Ureter (tissue), 1 donor: Measurements from ENCODE around the gene PIP5KL1. TPM values are rescaled to one million over a fixed set of nuclear protein-coding genes. Genes with fewer than 3 reads are reported as not detected.

Source experiments
- DNase-seq: peaks from one replicate; pipeline ENCODE4 v3.0.0-alpha.2; 2020; ENCODE audit warnings: low spot score
- total RNA-seq: library from RNA; stranded (reverse); gene quantifications from one replicate; pipeline ENCODE4 v1.2.4, GENCODE V29; 2023
- donor health status: DM: yes; HTN: yes; CAD: no.

Gene PIP5KL1
- total RNA-seq, 1 donor from 2014 or later, result 3.3 TPM

DNA sequence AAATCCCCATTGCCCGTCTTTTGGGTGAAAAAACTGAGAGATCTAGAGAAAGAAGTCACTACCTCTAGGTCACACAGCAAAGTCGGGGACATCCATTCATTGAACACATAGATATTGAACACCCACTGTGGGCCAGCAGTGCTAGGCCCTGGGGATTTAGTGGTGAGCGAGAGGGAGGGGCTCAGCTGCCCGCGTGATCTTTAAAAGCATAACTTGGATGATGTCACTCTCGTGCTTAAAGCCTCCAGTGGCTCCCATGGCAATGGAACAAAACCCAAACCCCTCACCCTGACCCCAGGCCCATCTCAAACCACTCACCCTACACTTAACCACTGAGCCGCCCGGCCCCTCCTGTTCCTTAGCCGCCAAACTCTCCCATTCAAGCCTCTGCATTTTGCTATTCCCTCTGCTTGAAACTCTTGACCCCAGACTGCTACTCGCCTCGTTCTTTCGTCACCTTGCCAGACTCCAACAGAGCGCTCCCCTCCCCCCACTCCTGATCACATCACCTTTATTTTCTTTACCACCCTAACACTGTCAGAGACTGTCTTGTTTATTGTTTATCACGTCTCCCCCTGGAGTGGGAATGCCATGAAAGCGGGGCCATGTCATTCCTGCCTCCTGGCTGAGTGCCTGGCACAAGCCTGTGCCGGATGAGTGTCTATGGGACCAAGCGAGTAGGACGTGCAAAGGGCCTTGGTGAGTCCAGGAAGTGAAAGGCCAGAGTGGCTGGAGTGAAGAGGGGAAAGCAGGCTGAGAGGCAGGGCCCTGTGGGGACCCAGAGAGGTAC lies 710 bp upstream of the PIP5KL1 start:
- no peak for DNase-seq

DNA sequence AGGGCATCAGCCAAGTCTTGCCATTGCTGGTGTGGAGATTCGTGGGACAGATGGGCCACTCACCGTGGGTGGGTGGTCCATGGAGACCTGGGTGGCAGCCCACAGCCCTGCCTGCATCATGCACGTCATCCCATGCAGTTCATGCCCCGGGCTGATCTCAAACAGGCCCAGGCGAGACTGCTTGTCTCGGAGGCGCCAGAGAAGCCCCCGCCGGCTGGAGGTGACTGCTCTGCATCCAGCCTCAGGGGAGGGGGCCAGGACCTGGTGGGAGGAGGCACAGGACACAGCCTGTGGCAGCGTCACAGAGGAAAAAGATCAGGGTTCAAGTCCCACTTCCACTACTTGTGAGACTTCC lies 975 bp downstream of the PIP5KL1 start:
- no peak for DNase-seq

DNA sequence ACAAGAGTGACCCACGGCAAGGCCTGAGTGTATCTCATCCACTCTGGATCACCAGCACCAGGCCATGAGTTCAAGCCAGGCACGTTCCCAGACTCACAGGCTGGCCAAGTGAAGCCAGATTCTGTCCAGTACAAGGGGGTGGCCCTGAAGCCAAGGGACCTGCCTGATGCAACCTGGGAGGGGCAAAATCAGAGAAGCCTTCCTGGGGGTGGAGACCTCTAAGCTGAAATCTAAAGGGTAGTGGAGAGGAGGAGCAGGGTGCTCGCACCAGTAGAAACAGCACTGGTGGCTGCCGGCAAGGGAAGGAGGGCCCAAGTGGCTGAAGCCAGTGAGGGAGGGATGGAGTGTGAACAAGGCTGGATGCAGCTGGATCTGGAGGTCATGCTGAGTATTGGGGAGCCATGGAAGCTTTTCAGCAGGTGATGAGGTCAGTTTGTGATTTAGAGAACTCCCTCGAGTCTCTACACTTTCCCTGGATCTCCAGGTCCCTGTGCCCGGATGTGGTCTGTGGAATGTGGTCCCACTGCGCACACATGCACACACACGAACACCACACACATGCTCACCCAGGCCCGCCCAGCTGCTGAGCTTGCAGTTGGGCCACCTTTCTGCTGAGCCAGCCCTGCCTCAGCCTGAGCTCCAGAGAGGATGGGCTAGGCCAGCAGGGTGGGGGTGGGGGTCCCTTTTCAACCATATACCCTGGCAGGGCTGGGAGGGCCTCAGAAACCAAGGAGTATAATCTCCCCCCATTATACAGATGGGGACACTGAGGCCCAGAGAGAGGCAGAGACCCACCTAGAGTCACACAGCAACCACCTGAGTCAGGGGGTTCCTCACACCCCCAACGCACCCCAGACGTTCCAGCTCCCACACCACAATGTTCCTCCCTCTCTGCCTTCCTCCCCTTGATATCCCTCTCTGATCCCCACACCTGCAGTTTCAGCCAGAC lies 1.6 kb downstream of the PIP5KL1 start:
- DNase-seq, result no peak

DNA sequence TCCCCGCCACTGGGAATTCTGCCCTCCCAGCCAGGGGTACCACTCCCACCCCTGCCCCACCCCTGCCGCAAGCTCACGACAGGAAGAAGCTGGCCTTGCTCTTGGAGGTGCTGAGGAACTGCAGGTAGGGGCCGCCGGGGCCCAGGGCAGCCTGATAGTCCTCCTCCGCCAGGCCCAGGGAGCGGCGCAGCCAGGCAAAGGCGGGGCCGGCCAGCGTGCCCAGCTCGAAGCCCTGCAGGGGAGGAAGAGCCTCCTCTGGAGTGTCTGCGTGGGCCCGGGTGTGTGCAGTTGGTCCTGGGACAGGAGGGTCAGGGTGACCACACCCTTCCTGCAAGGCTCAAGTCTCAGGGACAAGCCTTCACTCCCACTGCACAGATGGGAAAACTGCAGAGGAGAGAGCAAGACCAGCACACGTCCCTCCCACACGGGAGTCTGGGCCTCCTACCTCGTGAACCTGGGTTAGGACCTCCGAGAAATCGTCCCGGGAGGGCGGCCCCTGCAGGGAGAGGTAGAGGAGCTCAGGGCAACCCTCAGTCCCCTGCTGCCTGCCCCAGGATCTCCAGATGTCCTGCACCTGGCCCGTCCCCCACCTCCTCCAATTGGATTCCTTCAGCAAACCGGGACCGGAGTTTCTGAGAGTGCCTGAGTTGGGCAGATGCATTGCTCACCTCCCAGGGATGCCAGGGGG lies 2.4 kb downstream of the PIP5KL1 start:
- no peak for DNase-seq

DNA sequence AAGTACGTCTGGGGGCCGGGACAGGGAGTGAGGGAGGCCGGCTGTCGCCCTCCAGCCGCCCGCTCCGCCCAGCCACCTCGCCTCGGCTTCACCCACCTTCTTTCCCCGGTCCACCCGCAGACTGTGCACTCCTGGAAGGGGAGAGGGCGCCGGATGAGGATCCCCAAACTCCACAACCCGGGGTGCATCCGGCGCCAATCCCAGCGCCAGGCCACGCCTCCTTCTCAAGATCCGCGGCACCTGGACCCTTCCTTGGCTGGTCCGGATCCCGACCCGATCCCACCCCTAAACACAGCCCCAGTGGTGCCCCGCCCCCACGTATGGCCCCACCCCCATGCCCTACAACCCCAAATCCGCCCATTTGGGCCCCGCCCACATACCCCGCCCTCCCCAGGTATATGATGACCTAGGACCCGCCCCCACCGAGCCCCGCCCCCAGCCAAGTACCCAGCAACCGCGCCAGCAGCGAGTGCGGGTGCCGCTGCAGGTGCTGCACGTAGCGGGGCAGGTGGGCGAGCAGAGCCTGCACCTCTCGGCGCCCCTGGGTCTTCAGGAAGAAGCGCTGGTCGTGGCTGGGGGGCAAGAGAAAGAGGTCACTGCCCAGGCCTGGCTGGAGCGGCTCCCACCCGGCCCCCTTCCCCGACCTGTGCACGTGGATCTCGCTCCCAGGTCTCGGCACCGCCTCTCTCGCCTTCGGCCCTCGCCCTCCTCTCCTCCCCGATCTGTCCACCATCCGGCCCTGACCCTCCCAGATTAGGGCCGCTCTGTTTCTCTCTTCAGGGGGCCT lies 3.2 kb downstream of the PIP5KL1 start:
- no peak for DNase-seq

DNA sequence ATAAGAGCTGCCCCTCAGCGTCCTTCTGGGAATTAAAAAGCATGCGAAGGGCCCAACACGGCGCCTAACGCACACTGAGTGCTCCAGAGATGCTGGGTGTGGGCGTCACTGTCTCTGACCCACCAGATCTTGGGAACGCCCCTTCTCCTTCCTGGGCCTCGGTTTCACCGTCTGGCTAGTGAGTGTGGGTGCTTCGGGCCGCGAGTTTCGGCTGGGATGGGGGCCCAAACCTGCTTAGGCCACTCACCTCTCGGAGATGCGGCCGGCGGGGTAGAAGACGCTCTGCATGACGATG lies 3.7 kb downstream of the PIP5KL1 start:
- no peak for DNase-seq

DNA sequence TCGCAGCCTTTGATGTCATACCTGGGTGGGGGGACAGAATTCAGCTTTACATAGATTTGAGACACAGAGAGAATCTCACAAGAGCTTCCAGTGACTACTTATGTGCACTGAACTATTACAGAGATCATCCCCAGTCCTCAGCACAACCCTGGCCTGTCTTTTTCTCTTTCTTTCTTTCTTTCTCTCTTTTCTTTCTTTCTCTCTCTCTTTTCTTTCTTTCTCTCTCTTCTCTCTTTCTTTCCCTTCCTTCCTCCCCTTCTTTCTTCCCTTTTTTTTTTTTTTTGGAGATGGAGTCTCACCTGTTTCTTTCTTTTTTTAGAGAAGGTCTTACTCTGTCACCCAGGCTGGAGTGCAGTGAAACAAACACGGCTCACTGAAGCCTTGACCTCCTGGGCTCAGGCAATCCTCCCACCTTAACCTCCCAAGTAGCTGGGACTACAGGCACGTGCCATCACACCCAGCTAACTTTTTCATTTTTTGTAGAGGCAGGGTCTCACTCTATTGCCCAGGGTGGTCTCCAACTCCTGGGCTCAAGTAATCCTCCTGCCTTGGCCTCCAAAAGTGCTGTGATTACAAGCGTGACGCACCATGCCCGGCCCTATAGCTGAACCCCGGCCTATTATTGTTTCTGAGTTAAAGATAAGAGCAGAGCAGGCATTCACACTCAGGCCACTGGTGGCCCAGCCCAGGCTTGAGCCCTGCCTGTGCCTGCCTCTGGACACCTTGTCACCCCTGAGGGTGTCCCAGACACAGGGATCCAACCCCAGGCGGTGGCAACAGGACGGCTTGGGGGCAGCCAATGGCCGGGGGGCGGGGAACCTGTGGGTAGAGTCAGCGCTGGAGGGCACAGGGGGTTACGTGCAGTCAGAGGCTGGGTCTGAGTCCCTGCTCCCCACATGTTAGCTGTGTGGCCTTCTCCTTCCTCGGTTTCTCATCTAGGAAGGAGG lies 4.3 kb downstream of the PIP5KL1 start:
- no peak for DNase-seq

DNA sequence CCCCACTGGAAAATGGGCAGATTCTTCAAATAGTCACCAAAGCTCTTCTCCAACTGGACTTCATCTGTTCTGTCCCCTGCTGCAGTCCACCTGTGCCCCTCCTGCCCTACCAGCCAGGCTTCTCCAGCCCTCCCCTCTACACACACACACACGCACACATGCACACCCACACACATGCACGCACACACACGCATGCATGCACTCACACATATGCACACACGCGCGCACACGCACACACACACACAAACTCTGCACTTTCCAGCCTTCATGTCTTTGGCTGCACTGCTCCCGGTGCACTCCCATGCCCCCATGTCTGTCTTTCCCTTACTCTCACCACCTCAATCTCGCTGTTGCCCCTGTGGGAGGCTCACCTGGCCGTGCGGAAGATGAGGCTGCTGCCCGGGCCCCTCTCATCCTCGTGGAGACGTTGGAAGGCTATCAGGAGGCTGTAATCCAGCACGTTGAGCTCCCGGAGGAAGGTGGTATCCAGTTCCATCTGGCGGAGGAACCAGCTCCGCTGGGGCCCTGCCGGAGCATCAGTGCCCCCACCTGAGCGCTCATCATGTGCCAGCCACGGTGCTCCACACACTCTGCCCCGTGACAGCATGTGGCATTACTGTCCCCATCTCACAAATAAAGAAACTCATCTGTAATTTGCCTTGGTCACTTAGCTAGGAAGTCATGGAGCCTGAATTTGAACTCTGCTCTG lies 5.7 kb downstream of the PIP5KL1 start:
- no peak for DNase-seq

DNA sequence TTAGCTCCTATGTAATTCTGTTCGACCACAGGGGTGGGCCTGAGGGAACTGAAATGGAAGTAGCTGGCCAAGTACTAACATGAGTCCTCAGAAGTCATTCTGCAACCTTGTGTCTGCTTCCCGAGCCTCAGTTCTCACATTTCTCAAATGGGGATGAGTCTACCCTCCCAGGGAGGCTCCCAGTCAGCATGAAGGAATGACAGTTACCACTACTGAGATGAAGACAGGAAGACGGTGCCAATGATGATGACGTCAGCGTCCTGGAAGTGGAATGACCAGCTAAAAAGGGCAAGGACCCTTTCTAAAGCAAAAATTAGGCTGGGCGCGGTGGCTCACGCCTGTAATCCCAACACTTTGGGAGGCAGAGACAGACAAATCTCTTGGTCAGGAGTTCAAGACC lies 6.8 kb downstream of the PIP5KL1 start:
- no peak for DNase-seq

DNA sequence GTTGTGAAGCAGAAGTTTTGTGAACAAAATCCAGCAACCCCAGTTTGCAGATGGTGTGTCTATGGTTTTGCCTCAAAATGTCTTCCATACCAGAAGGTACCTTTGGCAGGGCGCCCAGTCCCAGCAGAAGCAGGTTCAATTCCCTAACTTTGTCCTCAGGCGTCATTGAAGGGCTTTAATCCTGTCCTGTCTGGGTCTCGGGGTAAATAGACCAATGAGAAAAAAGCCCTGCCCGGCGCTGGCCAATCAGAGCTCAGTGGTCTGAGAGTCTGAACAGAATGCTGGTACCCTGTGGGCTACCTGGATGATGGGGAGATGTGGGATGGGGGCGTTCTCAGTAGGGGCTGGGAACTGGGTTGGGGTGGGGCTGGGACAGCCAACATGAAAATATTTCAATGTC lies 7.5 kb downstream of the PIP5KL1 start:
- no peak for DNase-seq

DNA sequence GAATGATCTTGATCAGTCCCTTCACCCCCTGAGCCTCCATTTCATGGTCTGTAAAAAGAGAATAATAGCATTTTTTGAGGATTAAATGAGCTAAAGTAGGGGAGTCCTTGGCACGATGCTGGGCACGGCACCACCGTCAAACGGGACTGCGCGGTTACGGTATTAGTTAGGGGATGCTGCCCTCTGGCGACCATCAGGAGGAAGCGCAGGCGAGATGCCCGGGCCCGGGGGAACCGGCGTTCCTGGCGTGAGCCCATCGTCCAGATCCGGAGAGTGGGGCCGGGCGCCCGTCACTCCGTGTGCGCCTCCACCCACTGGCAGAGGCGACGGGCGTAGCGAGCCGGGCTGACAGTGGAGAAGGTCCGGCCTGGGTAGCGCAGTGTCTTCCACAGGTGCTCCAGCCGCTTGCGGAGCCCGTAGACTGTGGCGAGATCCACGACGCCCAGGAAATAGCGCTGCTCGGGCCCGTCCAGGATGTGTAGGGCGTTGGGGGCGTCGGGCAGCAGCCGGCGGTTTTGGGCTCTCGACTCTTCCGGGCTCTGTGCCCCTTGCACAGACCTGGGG lies 8.9 kb downstream of the PIP5KL1 start:
- DNase-seq, result peak; percentile 82

DNA sequence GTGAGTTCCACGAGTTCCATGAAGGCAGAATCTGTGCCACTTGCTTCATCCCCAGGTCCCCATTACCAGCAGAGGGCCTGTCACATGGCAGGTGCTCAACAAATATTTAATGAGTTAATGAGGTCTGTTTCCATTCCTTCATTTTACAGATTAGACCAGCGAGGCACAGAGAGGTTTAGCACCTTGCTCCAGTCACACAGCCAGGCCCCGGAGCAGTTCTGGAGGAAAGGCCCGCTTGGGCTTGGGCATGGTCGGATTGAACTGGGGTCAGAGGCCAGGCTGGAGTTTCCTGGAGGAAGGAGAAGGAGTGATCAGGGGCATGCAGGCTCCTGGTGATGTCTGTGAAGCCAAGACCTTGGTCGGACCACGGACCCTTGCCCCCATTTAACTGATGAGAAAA lies 9.8 kb downstream of the PIP5KL1 start:
- no peak for DNase-seq

DNA sequence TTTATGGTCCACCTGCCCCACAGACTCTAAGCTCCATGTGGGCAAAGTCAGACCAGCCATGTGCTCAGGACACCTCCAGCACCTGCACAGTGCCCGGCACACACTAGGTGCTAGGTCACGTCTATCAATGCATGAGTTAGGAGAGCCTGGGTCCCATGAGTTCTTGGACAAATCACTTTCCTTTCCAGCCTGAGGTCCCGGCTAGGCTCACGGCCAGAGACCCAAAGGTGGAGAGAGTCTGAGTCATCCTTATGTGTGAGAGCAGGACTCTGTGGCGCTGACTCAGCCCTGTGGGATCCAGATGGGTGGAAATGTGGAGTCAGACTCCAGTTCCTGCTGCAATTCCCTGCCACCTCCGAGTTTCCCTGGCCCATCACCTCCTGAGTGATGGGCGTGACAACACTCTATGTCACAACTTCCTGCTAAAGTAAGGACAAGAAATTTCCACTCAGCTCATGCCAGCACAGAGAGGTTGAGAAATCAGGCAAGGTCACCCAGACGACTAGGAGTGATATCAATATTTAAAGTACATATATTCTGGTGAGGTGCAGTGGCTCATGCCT lies 11.2 kb downstream of the PIP5KL1 start:
- peak; percentile 89 for DNase-seq

DNA sequence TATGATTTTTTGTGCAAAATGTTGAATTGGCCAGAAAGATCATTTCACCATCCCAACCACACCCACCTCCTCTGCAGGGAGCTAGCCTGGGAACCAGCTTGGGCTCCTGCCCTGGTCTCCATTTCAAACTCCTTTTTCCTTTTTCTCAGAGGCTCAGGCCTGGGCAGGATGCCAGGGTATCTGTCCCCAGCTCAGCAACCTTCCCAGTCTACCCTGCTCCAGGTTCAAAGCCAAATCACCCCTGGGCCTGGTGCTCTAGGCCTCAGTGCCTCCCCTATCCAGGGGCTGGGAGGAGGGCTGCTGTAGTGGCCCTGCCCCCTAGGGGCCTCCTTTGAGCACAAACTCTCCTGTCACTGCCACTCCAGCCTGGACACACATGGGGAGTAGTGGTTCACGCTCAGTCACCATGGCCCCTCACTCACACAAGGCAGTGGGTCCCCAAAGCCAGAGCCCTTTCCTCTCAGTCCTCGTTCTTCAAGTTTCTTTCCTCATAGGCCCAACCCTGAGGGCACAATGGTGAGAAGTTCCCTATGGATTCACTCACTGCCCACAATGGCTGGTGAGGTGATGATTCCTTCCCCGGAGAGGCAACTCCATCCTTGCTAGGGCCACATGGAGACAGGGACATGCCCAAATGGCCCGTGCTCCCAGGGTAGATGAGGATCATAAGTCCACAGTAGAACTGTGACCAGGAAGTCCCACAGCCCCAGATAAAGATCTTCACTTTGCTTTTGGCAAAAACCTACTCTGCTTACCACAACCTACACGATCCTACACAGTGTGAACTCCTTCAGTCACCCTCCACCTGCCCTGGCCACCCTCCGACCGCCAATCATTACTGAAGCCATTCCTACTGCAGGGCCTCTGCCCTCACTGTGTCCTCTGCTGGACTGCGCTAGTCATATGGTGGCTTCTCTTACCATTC lies 12.1 kb downstream of the PIP5KL1 start:
- DNase-seq, result no peak

DNA sequence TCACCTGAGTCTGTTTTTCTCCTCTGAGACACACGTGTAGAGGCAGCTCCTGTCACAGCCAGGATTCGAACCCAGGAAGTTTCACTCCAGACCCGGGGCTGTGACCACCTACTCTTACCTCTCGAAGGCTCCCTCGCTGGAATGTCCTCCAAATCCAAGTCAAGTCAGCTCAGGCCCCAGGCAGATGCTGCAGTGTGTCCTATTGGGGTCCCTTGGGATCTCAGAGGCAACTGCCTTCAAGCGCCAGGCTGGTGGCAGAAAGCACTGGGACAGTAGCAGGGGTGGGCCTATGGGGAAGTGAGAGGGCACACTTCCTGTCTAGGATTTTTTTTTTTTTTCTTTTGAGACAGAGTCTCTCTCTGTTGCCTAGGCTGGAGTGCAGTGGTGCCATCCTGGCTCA lies 13.0 kb downstream of the PIP5KL1 start:
- no peak for DNase-seq

DNA sequence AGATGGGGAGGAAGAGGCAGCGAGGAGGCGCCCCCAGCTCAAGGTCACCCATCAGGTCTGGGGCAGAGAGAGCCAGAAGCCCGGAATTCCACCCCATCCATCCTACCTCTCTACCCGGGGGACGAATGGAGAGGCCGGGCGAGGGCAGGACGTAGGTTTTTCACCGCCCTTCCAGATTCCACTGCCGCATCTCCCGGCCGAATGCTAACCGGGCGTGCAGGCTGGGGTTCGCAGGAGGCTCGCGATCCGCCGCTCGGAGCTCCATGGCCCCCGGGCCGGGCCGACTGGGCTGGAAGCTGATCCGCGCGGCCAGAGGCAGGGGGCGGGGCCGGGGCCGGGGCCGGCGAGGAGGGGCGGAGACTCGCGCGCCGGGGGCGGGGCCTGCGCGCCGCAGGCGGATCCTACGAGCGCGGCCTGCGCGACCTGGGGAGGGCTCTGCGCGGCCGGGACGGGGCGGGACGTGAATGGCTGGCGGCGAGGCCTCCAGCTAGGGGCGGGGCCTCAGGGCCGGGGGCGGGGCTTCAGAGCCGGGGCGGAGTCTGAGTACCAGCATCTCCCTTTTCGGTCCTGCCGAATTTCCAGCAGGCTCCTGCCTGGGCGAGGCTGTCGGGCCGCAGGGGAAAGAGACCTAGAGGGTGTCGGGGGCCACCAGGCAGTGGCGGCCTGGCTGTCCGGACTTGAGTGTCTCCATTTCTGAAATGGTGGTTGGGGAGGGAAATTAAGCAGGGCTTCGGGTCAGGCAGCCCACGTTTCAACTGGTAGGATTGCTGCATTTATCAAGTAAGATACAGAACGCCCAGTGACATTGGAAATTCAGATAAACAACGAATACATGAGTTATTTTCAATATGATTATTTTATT lies 13.6 kb downstream of the PIP5KL1 start, which contains the start of gene ST6GALNAC4:
Gene ST6GALNAC4 (minus strand): TSS at position 322 of the 862 bp plus-strand sequence. CDS start 622 bp downstream, outside the sequence.
- DNase-seq, result peak; percentile 95
